ENCODE measurements around the gene ADSS2. TPM values are rescaled to one million over a fixed set of nuclear protein-coding genes. Genes with fewer than 3 reads are reported as not detected.
A peak's percentile ranks its signal among the peaks of the same experiment; 100 is the strongest.

ADSS2 gene
- total RNA-seq, 3 donors from 2014 or later: 38.6 to 49.0 (median 42.4) TPM

GRCh38 chr1:244371242-244372141, 80.2 kb downstream of the ADSS2 start:
- Histone ChIP-seq H3K9me3 (no peaks in the 10 kb centered on the region), H3K4me1 (ENCODE audit: low read depth) (no peaks in the 10 kb centered on the region), H3K4me3 (no peak overlapping the region), H3K36me3 (ENCODE audit: low read depth) (no peaks in the 10 kb centered on the region)
- intact Hi-C loops (cut with DNase I, micrococcal nuclease): no loop called here
- no peak for TF ChIP-seq CTCF (IDR thresholded peaks at IDR 0.05)
- ATAC-seq (no peak), DNase-seq (no peak)

GRCh38 chr1:244370060-244370637, 81.6 kb downstream of the ADSS2 start:
- H3K4me1 ChIP-seq (ENCODE audit: low read depth): no peaks in the 10 kb centered on the region
- no peak for TF ChIP-seq CTCF (IDR thresholded peaks at IDR 0.05)
- no peaks in the 10 kb centered on the region for H3K9me3 ChIP-seq
- intact Hi-C loops (cut with DNase I, micrococcal nuclease): no loop called here
- ATAC-seq (no peak), DNase-seq (no peak)
- no peaks in the 10 kb centered on the region for H3K36me3 ChIP-seq (ENCODE audit: low read depth)
- no peak overlapping the region for H3K4me3 ChIP-seq

- peak in 2 of 3 donors; percentile 56 to 57 for DNase-seq
- H3K36me3 ChIP-seq (ENCODE audit: low read depth): no peaks in the 10 kb centered on the region
- intact Hi-C loops (cut with DNase I, micrococcal nuclease): no loop called here
- H3K4me3 ChIP-seq: no peak overlapping the region
- no peaks in the 10 kb centered on the region for H3K4me1 ChIP-seq (ENCODE audit: low read depth)
- no peak for TF ChIP-seq CTCF (IDR thresholded peaks at IDR 0.05)
- peak; percentile 95 for ATAC-seq
- H3K9me3 ChIP-seq: no peaks in the 10 kb centered on the region
Observed at GRCh38 chr1:244369256-244370057, 82.3 kb downstream of the ADSS2 start.

GRCh38 chr1:244368279-244368678, 83.4 kb downstream of the ADSS2 start:
- TF ChIP-seq CTCF (IDR thresholded peaks at IDR 0.05): no peak
- ATAC-seq: no peak
- DNase-seq: no peak
- no peaks in the 10 kb centered on the region for H3K4me1 ChIP-seq (ENCODE audit: low read depth)
- no peak overlapping the region for H3K4me3 ChIP-seq
- no peaks in the 10 kb centered on the region for H3K9me3 ChIP-seq
- intact Hi-C loops (cut with DNase I, micrococcal nuclease): no loop called here
- H3K36me3 ChIP-seq (ENCODE audit: low read depth): no peaks in the 10 kb centered on the region

GRCh38 chr1:244367399-244368114, 84.2 kb downstream of the ADSS2 start:
- ATAC-seq: no peak

More at GRCh38 chr1:244367399-244368114, 84.2 kb downstream of the ADSS2 start:
- no peaks in the 10 kb centered on the region for H3K9me3 ChIP-seq
- no peak for DNase-seq
- no peak overlapping the region for H3K4me3 ChIP-seq
- no peak for TF ChIP-seq CTCF (IDR thresholded peaks at IDR 0.05)
- intact Hi-C loops (cut with DNase I, micrococcal nuclease): no loop called here
- H3K36me3 ChIP-seq (ENCODE audit: low read depth): no peaks in the 10 kb centered on the region
- no peaks in the 10 kb centered on the region for H3K4me1 ChIP-seq (ENCODE audit: low read depth)
